DMS153 treated with DMSO at 0.1 percent for 48 hours (cell line): ENCODE data around the gene PRODH2.
"Not testable (repeated sequence)": the region's sequence is repeated elsewhere in the genome, so short reads cannot be mapped to it uniquely, and the experiment has no call there.

Experiments
- DNase-seq: peaks from one replicate; lab custom pipeline; 2025; ENCODE audit not compliant: unreplicated experiment; lab: John Stamatoyannopoulos, UW

Gene PRODH2

GRCh38 chr19:35796645-35797542 lies 15.8 kb downstream of the PRODH2 start:
- DNase-seq = no peak

- not testable (repeated sequence) for DNase-seq
Measured at GRCh38 chr19:35795564-35795963, 17.1 kb downstream of the PRODH2 start.

GRCh38 chr19:35793381-35794165 lies 19.1 kb downstream of the PRODH2 start:
- no peak for DNase-seq

- DNase-seq = no peak
Measured at GRCh38 chr19:35792888-35793287, 19.8 kb downstream of the PRODH2 start.

- no peak for DNase-seq
Measured at GRCh38 chr19:35792312-35792711, 20.3 kb downstream of the PRODH2 start.

GRCh38 chr19:35791814-35792279 lies 20.8 kb downstream of the PRODH2 start:
- DNase-seq = no peak

- no peak for DNase-seq
Measured at GRCh38 chr19:35790981-35791813, 21.4 kb downstream of the PRODH2 start.

- no peak for DNase-seq
Measured at GRCh38 chr19:35789978-35790944, 22.4 kb downstream of the PRODH2 start.

GRCh38 chr19:35789195-35789977 lies 23.3 kb downstream of the PRODH2 start:
- no peak for DNase-seq

GRCh38 chr19:35788205-35788960 lies 24.3 kb downstream of the PRODH2 start:
- no peak for DNase-seq

GRCh38 chr19:35787227-35787799 lies 25.3 kb downstream of the PRODH2 start:
- no peak for DNase-seq

GRCh38 chr19:35786299-35787160 lies 26.1 kb downstream of the PRODH2 start:
- no peak for DNase-seq

- no peak for DNase-seq
Measured at GRCh38 chr19:35785339-35785627, 27.4 kb downstream of the PRODH2 start.

GRCh38 chr19:35784503-35785338 lies 27.9 kb downstream of the PRODH2 start:
- DNase-seq = no peak

GRCh38 chr19:35783469-35784434 lies 28.9 kb downstream of the PRODH2 start:
- DNase-seq = no peak
